HG03060 (cell line): ENCODE measurements around the gene TENM3.
A peak's percentile ranks its signal among the peaks of the same experiment; 100 is the strongest.

Experiments used
- ATAC-seq: cut with Tn5 transposase; IDR thresholded peaks from one replicate; pipeline ENCODE4 v1.9.1; 2021; ENCODE audit warnings: low read depth, moderate number of reproducible peaks; ENCODE audit not compliant: unreplicated experiment

Gene TENM3

DNA sequence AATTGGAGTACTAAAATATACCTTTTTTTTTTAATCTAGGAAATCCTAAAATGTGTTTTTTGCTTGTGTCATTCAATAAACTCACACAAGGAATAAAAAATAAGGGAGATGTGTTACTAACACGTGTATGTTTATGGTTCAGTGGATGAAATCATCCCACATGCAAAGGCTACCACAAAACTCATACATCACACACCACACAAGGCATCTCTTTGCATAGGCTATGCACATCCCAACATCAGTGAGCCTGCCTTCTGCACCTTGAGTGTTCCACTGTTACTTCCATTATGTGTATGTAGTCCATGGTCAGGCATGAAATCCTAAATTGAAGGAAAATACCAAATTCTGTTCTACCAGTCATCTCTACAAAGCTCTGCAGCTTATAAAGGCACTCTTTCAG is 460.9 kb downstream of the TENM3 start:
- ATAC-seq = no peak

- ATAC-seq = no peak
Measured at GRCh38 chr4:182704948-182705347, 461.7 kb downstream of the TENM3 start.

- ATAC-seq = no peak
Measured at GRCh38 chr4:182705389-182705788, 462.2 kb downstream of the TENM3 start.

DNA sequence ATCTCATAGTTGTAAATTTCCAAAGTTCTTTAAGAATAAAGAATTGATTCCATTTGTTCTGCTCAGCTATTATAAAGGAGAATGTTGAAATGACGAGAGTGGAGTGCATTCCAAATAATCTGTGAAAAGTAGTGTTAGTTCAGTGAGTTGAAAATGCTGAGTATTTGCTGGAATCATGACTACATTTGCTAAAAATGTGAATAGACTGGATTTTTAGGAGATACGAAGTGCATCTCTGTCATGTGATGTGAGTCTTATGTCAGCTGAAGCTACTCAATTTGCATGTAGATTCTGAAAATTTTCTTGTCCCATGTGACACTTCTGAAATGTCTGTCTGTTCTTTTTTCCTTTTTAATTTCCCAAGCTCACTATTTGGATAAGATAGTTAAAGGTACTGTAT is 468.0 kb downstream of the TENM3 start:
- ATAC-seq = no peak

DNA sequence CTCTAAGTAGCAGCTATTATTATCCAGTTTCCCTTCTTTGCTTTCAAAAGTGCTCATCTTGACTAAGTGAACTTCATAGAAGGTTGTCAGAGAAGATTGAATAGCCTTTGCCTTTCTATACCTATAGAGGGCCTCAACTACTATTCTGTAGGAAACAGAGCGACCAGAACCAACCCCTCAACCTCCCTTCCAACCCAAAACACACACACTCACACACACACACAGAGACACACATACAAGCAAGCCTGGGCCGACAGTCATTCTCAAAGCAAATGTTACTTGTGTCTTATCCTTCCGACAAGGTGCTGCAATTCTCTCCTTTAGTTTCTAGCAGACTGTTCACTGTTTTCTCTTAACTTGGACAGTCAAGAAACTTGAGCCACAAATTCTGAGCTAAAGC is 472.3 kb downstream of the TENM3 start:
- no peak for ATAC-seq

DNA sequence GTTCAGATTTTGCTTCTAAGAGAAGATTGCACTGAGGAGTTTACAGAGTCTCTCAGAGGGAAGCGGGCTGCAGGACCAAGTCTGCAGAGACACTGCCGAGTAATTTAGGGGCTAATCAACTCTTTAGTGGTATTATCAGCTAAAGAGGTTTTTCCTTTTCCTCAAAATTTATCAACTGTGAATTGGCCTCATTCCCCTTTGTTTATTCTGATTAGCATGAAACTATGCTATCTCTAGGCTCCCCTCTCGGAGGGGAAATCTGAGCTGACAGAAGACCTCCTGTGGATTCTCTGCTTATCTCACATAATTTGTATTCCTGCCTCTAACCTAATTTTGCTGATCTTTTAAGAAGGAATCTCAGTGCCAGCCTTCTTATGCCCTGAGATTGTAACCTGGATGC is 473.0 kb downstream of the TENM3 start:
- ATAC-seq = no peak

- ATAC-seq = peak; percentile 41
Measured at GRCh38 chr4:182717788-182718583, 474.8 kb downstream of the TENM3 start.

DNA sequence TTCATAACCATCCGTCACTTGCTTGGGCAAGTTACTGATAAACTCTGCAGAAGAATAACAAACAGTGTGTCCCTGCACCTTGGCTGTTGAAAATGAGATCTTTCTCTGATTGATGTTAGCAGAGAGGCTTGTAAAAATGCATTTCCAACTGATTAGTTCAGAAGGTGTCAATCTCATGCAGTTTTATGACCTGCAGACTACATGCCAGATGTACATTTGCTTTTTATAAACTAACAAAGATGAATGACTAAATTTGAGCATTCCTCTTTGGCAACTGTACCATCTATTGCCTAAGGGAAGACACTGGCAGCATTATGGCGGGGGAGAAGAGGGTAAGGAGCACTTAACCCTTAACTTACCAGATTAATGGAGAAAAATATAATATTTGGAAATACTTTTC is 481.2 kb downstream of the TENM3 start:
- no peak for ATAC-seq

- no peak for ATAC-seq
Measured at GRCh38 chr4:182729516-182729915, 486.3 kb downstream of the TENM3 start.

DNA sequence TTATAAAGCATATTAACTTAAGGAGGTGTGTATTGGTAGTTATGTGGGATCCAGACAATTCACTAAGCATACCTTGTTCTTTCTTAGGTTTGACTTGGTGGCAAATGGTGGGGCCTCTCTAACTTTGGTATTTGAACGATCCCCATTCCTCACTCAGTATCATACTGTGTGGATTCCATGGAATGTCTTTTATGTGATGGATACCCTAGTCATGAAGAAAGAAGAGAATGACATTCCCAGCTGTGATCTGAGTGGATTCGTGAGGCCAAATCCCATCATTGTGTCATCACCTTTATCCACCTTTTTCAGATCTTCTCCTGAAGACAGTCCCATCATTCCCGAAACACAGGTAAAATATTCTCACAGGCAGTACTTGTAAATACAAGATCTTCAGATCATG is 487.6 kb downstream of the TENM3 start:
- no peak for ATAC-seq

DNA sequence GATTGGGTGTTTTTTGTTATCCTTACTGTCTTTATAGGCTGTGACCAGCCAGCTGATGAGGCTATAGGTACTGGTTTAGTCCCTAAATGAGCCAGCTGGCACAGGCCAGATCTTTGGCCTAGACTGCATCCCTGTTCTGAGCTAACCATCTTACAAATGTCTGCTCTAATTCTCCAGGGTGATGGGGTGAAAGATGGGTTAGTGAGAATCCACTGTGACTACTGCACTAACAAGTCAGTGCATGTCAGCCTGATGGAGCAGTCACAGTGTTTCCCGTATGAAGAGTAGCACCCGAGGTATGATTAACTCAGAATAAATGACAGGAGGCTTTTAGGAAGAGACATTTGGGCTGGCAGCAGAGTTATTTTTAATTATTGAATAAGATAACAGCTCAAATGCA is 493.0 kb downstream of the TENM3 start:
- no peak for ATAC-seq

DNA sequence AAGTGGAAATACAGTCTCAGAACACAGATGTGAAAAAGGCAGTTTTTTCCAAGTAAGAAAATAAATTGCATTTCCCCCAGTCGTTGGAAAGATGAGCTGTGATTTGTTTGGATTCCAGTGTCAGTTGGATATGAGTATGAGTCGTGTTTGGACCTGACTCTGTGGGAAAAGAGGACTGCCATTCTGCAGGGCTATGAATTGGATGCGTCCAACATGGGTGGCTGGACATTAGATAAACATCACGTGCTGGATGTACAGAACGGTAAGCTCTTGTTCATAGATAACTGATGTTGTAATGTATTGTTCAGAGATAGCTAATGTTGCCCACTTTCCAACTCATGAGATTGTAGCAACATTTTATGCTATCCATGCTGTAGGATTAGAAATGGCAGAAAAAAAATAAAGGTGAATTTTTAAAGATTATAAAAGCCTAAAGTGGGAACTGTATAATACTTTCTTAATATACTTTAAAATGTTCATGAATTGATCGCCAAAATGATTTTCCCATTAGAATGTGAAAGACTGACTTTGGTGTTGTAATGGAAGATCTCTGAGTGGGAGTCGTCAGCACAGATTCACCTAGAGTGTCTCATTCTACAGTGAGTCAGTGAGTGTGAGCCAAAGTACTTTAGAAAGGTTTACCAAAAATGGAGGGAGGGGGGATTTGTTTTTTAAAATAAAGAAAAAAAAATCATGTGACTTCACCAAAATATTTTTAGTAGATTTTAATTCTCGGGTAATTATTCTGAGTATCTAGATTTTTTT is 495.3 kb downstream of the TENM3 start:
- no peak for ATAC-seq

DNA sequence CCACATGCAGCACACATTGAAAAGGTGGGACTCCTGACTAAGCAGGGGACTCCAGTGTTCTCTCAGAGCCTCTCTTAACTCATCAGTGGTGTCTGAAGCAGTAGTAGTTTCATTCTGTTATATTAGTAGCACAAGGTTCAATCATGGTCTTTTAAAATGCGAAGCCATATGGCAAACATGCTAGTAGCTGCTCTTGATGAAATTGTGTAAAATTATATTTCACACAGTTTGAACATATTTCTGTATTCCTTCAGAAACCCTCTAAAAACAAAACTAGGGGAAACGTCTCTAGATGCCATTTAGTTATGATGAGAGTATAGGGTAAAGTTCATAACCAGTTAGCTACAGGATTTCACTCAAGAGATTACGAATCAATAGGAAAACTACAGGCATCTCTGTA is 497.1 kb downstream of the TENM3 start:
- no peak for ATAC-seq

DNA sequence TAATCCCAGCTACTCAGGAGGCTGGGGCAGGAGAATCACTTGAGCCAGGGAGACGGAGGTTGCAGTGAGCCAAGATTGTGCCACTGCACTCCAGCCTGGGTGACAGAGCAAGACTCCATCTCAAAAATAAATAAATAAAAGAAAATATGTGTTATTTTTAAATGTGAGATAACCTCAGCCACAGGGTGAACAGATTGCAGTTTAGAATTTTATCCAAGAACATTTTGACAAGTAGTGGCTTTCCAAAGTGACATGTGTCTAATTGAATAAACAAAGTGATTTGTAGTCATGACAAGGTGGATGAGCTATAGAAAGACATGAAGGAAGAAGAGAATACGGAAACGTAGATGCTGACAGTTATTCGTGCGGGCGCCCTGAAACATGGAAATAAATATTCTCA is 497.9 kb downstream of the TENM3 start:
- ATAC-seq = no peak

DNA sequence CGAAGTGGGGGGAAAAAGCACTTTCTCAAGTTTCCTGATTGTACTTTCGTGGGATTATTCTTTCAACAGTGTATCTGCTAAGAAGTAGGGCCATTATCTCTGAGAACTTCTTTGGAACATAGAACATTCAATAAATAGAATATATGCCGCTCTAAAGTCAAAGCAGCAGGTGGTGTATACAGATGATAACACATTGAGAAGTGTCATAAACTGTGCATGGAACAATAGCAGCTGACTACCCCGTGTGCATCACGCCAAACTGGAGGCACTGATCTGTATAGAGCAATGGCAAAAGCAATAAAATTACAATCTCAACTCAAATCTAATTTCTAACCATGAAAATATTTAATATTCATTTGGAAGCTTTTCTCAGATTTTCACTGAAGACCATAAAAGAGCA is 498.7 kb downstream of the TENM3 start:
- no peak for ATAC-seq

DNA sequence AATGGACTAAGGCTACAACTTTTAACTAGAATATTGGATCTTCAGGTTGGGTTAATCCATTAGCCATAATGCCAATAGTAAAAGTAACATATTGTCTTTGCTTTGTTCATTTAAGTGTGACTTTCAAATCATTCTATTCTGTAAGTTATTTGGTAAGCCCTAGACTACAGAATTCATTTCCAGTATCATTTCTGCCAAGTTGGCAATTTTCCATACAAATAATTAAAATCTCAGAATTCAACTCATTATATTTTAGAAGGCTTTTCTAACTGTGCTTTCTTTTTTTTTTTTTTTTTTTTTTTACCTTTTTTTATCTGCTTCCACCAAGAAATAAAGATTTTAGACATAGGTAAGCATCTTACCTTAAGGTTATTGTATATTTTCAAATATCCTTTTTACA is 500.6 kb downstream of the TENM3 start:
- no peak for ATAC-seq

- ATAC-seq = no peak
Measured at GRCh38 chr4:182745237-182745636, 502.0 kb downstream of the TENM3 start.

DNA sequence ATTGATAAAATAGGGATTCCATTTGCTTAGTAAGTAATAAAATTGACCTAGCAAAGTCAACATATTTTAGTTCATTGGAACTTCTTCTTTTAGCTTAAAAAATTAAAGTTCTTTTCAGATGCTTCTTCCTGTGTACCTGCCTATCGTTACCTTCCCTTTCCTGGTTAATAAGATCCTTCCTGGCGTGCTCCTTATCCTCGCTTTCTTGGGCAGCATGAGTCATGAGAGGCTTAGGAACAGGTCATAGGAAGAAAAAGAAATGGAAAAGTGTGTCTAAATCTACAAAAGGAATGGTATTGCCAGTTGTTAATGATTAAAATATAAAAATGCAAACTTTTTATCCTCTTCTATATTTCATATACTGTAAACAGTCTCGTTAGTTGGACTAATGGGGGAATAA is 503.7 kb downstream of the TENM3 start:
- no peak for ATAC-seq

DNA sequence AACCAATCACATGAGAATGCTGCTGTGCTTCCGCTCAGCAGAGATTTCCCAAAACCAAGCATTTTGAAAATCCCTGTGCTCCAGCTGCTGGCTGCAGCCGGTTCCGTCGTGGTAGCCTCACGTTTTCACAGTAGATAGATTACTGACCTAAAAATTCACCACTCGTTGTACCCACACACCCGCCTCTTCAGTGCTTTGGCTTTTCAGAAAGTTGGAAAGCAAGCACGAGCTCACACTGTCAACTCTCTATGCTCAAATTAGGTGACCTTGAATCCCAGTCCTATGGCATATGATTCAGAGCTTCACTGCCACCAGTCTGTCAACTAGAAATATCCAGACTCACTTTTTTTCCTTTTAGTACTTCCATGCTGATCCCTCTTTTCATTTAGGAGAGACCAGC is 505.1 kb downstream of the TENM3 start:
- ATAC-seq = no peak

DNA sequence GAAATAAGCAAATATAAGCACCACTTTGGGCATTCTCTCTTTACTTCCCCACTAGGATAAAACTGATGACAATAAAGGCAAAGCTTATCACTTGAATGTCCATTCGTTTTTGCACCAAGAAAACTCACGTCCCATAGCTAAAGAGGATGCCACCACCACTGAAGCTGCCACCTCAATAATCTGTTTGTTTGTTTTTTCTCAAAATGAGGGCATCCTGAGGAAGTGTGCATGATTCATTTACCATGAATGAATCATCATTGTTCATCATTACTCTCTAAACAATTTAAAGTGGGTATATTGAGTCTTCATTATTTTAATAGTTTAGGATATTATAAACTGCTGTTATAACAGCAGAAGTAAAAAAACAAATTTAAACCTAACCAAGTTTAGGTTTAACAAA is 505.7 kb downstream of the TENM3 start:
- no peak for ATAC-seq

GRCh38 chr4:182749667-182750167 is 506.5 kb downstream of the TENM3 start:
- no peak for ATAC-seq
